Skin epidermis (tissue), 12 donors: ENCODE results near the gene TBC1D10A.
A peak's percentile ranks its signal among the peaks of the same experiment; 100 is the strongest.
"Not testable (repeated sequence)": the region's sequence is repeated elsewhere in the genome, so short reads cannot be mapped to it uniquely, and the experiment has no call there.

ENCODE experiments used
- H3K27ac ChIP-seq, 21 experiments: fragments of 200-600 bp; sonication (generic) in 11 of 21; one replicate each; pipeline ENCODE4 v1.5.0; 2020; ENCODE audit warnings: mild to moderate bottlenecking in 3 of 21, inconsistent platforms in 2 of 21, moderate library complexity in 2 of 21
- H3K4me3 ChIP-seq, 7 experiments: fragments of 200-600 bp; sonication (generic) in 2 of 7; one replicate each; pipeline ENCODE4 v1.5.0; 2020; ENCODE audit warnings: inconsistent platforms in 2 of 7, mild to moderate bottlenecking in 2 of 7, moderate library complexity in 1 of 7

The TBC1D10A gene

GRCh38 chr22:30348809-30349208 is 22.1 kb upstream of the TBC1D10A start:
- H3K4me3 ChIP-seq = no peak overlapping the region
- peak overlapping the region in 11 of 21 experiments; percentile 0 to 76 (median 38) for H3K27ac ChIP-seq

GRCh38 chr22:30348404-30348803 is 21.7 kb upstream of the TBC1D10A start:
- no peak overlapping the region for H3K4me3 ChIP-seq
- peak overlapping the region in 13 of 21 experiments; percentile 0 to 76 (median 38) for H3K27ac ChIP-seq

GRCh38 chr22:30347255-30347892 is 20.6 kb upstream of the TBC1D10A start:
- no peak overlapping the region for H3K4me3 ChIP-seq
- H3K27ac ChIP-seq = peak overlapping the region in 5 of 21 experiments; percentile 5 to 76 (median 44)

- Histone ChIP-seq H3K27ac (peak overlapping the region in 1 of 21 experiments; percentile 19), H3K4me3 (no peak overlapping the region)
These were observed 17.9 kb upstream of the TBC1D10A start for GRCh38 chr22:30344447-30345200.

- H3K4me3 ChIP-seq = no peak overlapping the region
These were observed 14.4 kb upstream of the TBC1D10A start for GRCh38 chr22:30340911-30341685.

GRCh38 chr22:30338802-30339201 is 12.1 kb upstream of the TBC1D10A start:
- Histone ChIP-seq H3K27ac (no peak overlapping the region), H3K4me3 (no peak overlapping the region)

More at GRCh38 chr22:30340911-30341685, 14.4 kb upstream of the TBC1D10A start:
- H3K27ac ChIP-seq = peak overlapping the region in 4 of 21 experiments; percentile 14 to 37 (median 23)

GRCh38 chr22:30338341-30338740 is 11.6 kb upstream of the TBC1D10A start:
- H3K27ac ChIP-seq, H3K4me3 ChIP-seq: not testable (repeated sequence)

GRCh38 chr22:30337461-30337778 is 10.7 kb upstream of the TBC1D10A start:
- Histone ChIP-seq H3K27ac (no peak overlapping the region), H3K4me3 (no peak overlapping the region)

- Histone ChIP-seq H3K27ac (no peak overlapping the region), H3K4me3 (no peak overlapping the region)
These were observed 10.2 kb upstream of the TBC1D10A start for GRCh38 chr22:30336752-30337460.

- Histone ChIP-seq H3K27ac (no peak overlapping the region), H3K4me3 (no peak overlapping the region)
These were observed 8.5 kb upstream of the TBC1D10A start for GRCh38 chr22:30335236-30335635.

- H3K27ac ChIP-seq = no peak overlapping the region
These were observed 7.9 kb upstream of the TBC1D10A start for GRCh38 chr22:30334646-30335045.

GRCh38 chr22:30333707-30334087 is 7.0 kb upstream of the TBC1D10A start:
- Histone ChIP-seq H3K27ac (no peak overlapping the region), H3K4me3 (no peak overlapping the region)

More at GRCh38 chr22:30334646-30335045, 7.9 kb upstream of the TBC1D10A start:
- no peak overlapping the region for H3K4me3 ChIP-seq

- no peak overlapping the region for H3K4me3 ChIP-seq
- peak overlapping the region in 2 of 21 experiments; percentile 15 to 55 for H3K27ac ChIP-seq
These were observed 6.4 kb upstream of the TBC1D10A start for GRCh38 chr22:30332994-30333706.

GRCh38 chr22:30332551-30332950 is 5.8 kb upstream of the TBC1D10A start:
- Histone ChIP-seq H3K4me3 (no peak overlapping the region), H3K27ac (peak overlapping the region in 2 of 21 experiments; percentile 15 to 55)

GRCh38 chr22:30328466-30329049 is 1.8 kb upstream of the TBC1D10A start:
- H3K4me3 ChIP-seq = no peak overlapping the region
- peak overlapping the region in 1 of 21 experiments; percentile 96 for H3K27ac ChIP-seq

- Histone ChIP-seq H3K27ac (peak overlapping the region in 11 of 21 experiments; percentile 63 to 98 (median 85)), H3K4me3 (peak overlapping the region in 1 of 7 experiments; percentile 94)
These were observed 1.2 kb upstream of the TBC1D10A start for GRCh38 chr22:30327864-30328345.

- Histone ChIP-seq H3K27ac (peak overlapping the region; percentile 44 to 98 (median 94)), H3K4me3 (peak overlapping the region; percentile 87 to 100 (median 94))
These were observed 461 bp downstream of the TBC1D10A start for GRCh38 chr22:30326255-30326705.

- Histone ChIP-seq H3K27ac (peak overlapping the region; percentile 9 to 98 (median 94)), H3K4me3 (peak overlapping the region; percentile 87 to 100 (median 94))
These were observed 952 bp downstream of the TBC1D10A start for GRCh38 chr22:30325724-30326254.
